GM19238 (cell line): ENCODE results near the gene QRICH1.

Source experiments
- DNase-seq: peaks from one replicate; pipeline ENCODE4 v3.0.0; 2011; ENCODE audit warnings: low spot score; ENCODE audit not compliant: insufficient read length

The QRICH1 gene

GRCh38 chr3:49035281-49035680, 58.6 kb downstream of the QRICH1 start:
- DNase-seq: no peak

DNA sequence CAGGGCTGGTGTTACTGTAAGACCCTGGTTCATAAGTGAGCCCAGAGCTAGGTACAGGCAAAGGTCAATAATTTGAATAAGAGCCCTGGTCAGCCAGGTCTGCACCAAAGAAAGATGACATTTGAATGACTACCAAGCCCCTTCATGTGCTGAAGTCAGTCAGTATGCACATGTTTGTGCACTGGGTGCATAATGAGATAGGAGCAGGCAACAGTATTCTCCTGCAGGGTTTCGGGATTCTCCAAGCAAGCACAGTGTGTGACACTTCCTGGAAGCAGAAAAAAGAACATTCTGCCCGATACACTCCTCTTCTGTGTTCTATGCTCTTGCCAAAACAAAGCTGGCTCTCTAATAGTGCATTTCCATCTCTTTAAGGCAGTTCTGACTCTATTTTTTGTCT, 59.2 kb downstream of the QRICH1 start:
- no peak for DNase-seq

GRCh38 chr3:49032646-49033304, 61.1 kb downstream of the QRICH1 start:
- no peak for DNase-seq

DNA sequence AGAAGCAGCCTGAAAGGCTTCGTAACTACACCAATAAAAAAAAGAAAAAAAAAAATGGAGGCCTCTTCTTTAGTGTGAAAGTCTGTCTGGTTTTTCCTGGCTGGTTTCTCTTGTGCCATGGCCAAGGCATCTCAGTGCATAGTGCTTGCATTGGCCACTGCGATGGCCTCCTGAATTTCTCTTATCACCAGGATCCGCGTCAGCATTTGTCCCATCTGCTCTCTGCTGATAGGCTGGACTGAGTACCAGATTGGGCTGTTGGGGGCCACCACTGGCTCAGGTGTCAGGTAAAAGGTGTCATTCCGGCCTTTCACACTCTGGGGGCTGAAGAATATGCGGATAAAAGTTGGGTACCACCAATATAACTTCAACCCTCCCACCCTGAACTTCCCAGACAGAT, 63.5 kb downstream of the QRICH1 start:
- no peak for DNase-seq

DNA sequence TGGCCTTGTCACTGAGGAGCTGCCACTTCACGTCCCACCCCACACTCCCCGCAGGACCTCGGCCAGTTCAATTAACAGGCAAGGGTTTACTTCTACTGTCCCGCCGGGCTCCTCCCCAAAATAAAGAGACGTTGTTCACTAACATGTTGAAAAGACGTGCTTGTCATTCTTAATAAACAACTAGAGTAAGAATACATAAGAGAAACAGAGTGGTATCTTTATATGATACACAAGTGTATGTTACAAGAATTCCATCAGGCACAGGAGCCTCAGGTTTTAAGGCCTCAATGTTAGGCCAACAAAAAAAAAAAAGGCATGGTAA, 64.3 kb downstream of the QRICH1 start:
- DNase-seq: no peak

DNA sequence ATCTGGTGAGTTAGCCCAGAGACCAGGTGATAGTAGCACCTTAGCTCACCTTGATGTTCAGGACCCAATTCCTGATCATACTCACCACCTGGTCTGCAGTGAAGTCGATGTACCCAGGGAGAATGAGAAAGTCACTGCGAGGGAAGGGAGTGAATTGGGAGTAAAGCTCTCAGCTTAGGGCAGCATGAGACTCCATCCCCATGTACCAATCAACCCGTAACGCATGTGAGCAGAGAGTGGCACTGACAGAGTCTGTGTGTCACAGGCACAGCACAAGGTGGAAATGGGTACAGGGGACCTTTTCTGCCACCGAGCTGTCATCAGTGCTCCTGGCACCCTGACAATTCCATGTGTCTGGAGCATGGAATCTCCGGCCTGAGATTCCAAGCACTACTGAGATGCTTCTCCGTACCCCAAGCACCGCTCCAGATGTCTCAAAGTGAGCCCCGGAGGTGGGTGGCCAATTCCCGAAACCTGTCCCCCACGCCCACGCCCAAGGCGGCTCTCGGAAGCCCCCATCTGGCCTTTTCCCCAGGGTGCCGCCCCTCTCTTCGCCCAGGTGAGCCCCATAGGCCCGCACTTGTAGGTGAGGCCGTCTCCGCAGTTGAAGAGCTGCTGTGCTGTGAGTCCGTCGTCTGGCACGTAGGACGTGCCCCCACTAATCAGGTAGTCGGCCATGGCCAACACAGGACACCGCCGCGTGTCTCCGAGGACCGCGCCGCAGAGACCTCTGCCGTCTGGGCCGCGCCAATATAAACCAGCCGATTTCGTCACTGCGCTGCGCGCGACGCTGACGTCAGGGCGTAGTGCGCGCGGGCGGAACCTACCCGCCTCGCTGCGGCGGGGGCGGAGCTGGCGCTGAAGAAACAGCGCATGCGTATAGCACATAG, 65.0 kb downstream of the QRICH1 start, which contains the start of gene IMPDH2:
TSS of gene IMPDH2 (minus strand) at position 726 of the 890 bp plus-strand sequence. CDS start at position 678, 48 bp downstream.
- peak; percentile 70 for DNase-seq

DNA sequence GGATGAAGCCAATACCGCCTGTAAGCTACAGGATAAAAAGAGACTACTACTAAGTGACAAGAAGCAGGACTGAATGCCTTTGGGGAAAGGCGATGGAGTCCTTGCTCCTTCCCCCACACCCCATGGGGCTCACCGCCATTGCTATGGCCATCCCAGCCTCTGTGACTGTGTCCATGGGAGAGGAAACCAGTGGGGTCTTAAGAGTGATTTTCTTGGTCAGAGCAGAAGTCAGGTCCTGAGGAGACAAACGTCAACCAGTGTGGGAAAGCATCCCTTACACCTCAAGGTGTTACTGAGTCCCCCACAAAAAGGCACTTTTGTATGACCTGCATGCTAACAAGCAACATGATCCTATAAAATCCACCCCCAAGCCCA, 65.6 kb downstream of the QRICH1 start:
- DNase-seq: no peak

DNA sequence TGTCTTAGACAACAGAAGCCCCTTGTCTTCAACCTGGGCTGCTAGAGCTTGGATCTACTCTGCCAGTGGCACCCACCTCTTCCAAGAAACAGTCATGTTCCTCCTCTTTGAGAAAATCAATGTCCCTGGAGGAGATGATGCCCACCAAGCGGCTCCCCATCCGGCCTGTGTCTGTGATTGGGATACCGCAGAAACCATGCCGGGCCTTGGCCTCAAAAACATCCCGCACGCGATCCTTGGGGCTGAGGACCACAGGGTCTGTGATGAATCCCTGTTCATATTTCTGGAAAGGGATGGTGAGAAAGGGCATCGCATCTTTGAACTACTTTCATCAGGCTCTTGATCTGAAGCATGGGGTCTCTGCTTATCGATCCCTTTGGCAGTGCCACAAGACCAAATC, 66.2 kb downstream of the QRICH1 start:
- no peak for DNase-seq

GRCh38 chr3:49026536-49026935, 67.3 kb downstream of the QRICH1 start:
- DNase-seq: no peak

GRCh38 chr3:49025793-49026520, 67.9 kb downstream of the QRICH1 start:
- no peak for DNase-seq

GRCh38 chr3:49025005-49025792, 68.7 kb downstream of the QRICH1 start:
- DNase-seq: no peak

- no peak for DNase-seq
Measured at GRCh38 chr3:49024449-49024848, 69.4 kb downstream of the QRICH1 start.

- DNase-seq: no peak
Measured at GRCh38 chr3:49023775-49024174, 70.1 kb downstream of the QRICH1 start.

DNA sequence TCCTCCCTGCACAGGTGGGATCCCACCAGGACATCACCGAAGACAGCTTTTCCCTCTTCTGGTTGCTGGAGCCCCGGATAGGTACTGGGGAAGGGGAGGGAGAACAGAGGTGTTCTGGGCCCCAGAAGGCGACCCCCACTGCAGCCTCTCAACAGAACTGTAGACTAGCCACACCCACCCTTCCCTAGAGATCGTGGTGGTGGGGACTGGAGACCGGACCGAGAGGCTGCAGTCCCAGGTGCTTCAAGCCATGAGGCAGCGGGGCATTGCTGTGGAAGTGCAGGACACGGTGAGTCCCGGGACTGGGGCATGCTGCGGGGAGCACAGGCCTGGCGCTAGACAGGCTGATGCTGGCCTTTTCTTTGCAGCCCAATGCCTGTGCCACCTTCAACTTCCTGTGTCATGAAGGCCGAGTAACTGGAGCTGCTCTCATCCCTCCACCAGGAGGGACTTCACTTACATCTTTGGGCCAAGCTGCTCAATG, 71.1 kb downstream of the QRICH1 start:
- no peak for DNase-seq

GRCh38 chr3:49021813-49022687, 71.8 kb downstream of the QRICH1 start, which contains the start of gene NDUFAF3:
Gene NDUFAF3, plus strand, starts transcription at chr3:49022121. Its CDS starts 24 bp downstream, at chr3:49022145.
- DNase-seq: peak; percentile 79

- peak; percentile 86 for DNase-seq
Measured at GRCh38 chr3:49021213-49021812, 72.6 kb downstream of the QRICH1 start.

GRCh38 chr3:49020330-49021212, 73.3 kb downstream of the QRICH1 start:
- DNase-seq: peak; percentile 45

- DNase-seq: no peak
Measured at GRCh38 chr3:49019941-49020329, 73.9 kb downstream of the QRICH1 start.

DNA sequence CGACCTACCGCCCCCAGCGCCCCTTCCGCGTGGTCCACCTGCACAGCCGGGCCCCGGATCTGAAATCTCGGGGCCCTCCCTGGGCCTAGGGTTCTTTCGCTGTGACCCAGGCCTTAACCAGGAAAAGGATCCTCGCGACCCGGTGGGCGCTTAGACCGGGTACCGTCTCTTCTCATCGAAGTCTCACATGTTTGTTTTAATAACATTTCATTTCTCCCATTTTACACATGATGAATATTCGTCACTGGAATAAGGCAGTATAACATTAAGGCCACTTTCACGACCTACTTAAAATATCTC, 75.2 kb downstream of the QRICH1 start:
- DNase-seq: no peak
